ENCODE data around the gene ZNF273.

ZNF273 gene

GRCh38 chr7:64877714-64878610 is 25.1 kb upstream of the ZNF273 start:
- Histone ChIP-seq H2AFZ (ENCODE audit: low read depth, low read length) (peak overlapping the region; percentile 4; the same call in 1 of the 2 replicates), H3K79me2 (ENCODE audit: low read length) (no peaks in the 10 kb centered on the region), H3K9ac (ENCODE audit: low read length) (no peak overlapping the region), H3K27ac (ENCODE audit: low read length) (no peak overlapping the region), H3K27me3 (ENCODE audit: low read depth, low read length) (no peaks in the 10 kb centered on the region), H3K4me1 (ENCODE audit: low read length) (no peaks in the 10 kb centered on the region), H4K20me1 (ENCODE audit: insufficient read depth, low read length) (no peaks in the 10 kb centered on the region), H3K36me3 (replicated peaks; ENCODE audit: low read depth, low read length) (no peaks in the 10 kb centered on the region), H3K4me3 (ENCODE audit: low read length) (peak overlapping the region; percentile 49), H3K4me2 (ENCODE audit: low read length) (peak overlapping the region; percentile 49), H3K9me3 (ENCODE audit: insufficient read depth, low read length) (no peaks in the 10 kb centered on the region; the same call in 1 of the 2 replicates)
- TF ChIP-seq, protein P1, sequence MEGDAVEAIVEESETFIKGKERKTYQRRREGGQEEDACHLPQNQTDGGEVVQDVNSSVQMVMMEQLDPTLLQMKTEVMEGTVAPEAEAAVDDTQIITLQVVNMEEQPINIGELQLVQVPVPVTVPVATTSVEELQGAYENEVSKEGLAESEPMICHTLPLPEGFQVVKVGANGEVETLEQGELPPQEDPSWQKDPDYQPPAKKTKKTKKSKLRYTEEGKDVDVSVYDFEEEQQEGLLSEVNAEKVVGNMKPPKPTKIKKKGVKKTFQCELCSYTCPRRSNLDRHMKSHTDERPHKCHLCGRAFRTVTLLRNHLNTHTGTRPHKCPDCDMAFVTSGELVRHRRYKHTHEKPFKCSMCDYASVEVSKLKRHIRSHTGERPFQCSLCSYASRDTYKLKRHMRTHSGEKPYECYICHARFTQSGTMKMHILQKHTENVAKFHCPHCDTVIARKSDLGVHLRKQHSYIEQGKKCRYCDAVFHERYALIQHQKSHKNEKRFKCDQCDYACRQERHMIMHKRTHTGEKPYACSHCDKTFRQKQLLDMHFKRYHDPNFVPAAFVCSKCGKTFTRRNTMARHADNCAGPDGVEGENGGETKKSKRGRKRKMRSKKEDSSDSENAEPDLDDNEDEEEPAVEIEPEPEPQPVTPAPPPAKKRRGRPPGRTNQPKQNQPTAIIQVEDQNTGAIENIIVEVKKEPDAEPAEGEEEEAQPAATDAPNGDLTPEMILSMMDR (IDR thresholded peaks at IDR 0.05; ENCODE audit: low read depth, low read length), result no peak
- no peak for TF ChIP-seq EZH2phosphoT487 (IDR thresholded peaks at IDR 0.05; ENCODE audit: low read depth)

- Histone ChIP-seq H3K9me3 (ENCODE audit: insufficient read depth, low read length) (no peaks in the 10 kb centered on the region; the same call in 1 of the 2 replicates), H3K79me2 (ENCODE audit: low read length) (no peaks in the 10 kb centered on the region), H3K9ac (ENCODE audit: low read length) (no peak overlapping the region), H3K27ac (ENCODE audit: low read length) (no peak overlapping the region), H4K20me1 (ENCODE audit: insufficient read depth, low read length) (no peaks in the 10 kb centered on the region), H3K4me3 (ENCODE audit: low read length) (no peak overlapping the region), H3K36me3 (replicated peaks; ENCODE audit: low read depth, low read length) (no peaks in the 10 kb centered on the region), H2AFZ (ENCODE audit: low read depth, low read length) (no peak overlapping the region), H3K4me1 (ENCODE audit: low read length) (no peaks in the 10 kb centered on the region), H3K27me3 (ENCODE audit: low read depth, low read length) (no peaks in the 10 kb centered on the region), H3K4me2 (ENCODE audit: low read length) (no peak overlapping the region)
- no peak for TF ChIP-seq EZH2phosphoT487 (IDR thresholded peaks at IDR 0.05; ENCODE audit: low read depth)
- TF ChIP-seq, protein P1 (IDR thresholded peaks at IDR 0.05; ENCODE audit: low read depth, low read length), result no peak
Measured at GRCh38 chr7:64878684-64879083, 24.4 kb upstream of the ZNF273 start.

GRCh38 chr7:64879086-64879730 is 23.9 kb upstream of the ZNF273 start:
- TF ChIP-seq EZH2phosphoT487 (IDR thresholded peaks at IDR 0.05; ENCODE audit: low read depth), result no peak
- TF ChIP-seq, protein P1 (IDR thresholded peaks at IDR 0.05; ENCODE audit: low read depth, low read length), result no peak
- no peak overlapping the region for H3K9ac ChIP-seq (ENCODE audit: low read length)
- H3K4me3 ChIP-seq (ENCODE audit: low read length), result no peak overlapping the region
- no peak overlapping the region for H3K4me2 ChIP-seq (ENCODE audit: low read length)
- H2AFZ ChIP-seq (ENCODE audit: low read depth, low read length), result no peak overlapping the region
- no peaks in the 10 kb centered on the region; the same call in 1 of the 2 replicates for H3K9me3 ChIP-seq (ENCODE audit: insufficient read depth, low read length)
- H3K79me2 ChIP-seq (ENCODE audit: low read length), result no peaks in the 10 kb centered on the region
- no peaks in the 10 kb centered on the region for H3K36me3 ChIP-seq (replicated peaks; ENCODE audit: low read depth, low read length)
- H3K27ac ChIP-seq (ENCODE audit: low read length), result no peak overlapping the region
- H3K27me3 ChIP-seq (ENCODE audit: low read depth, low read length), result no peaks in the 10 kb centered on the region
- H3K4me1 ChIP-seq (ENCODE audit: low read length), result no peaks in the 10 kb centered on the region
- H4K20me1 ChIP-seq (ENCODE audit: insufficient read depth, low read length), result no peaks in the 10 kb centered on the region

DNA sequence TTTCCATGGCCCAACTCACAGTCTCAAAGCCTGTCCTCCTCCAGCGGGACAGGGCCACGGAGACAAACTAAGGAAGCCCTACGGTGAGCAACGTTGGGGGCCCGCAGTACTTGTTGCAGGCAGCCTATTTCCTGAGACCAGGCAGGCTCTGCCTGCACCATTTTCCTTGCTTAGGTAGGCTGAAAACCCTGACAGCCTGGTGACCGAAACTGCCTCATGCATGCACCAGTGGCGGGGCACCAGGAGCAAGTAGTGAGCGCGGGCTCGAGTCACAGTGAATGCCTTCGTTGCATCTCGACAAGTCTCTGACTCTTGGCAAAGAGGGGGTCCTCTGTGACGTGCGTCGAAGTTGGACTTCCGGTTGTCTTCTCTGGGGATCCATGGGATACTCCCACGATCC is 23.3 kb upstream of the ZNF273 start:
- Histone ChIP-seq H4K20me1 (ENCODE audit: insufficient read depth, low read length) (no peaks in the 10 kb centered on the region), H3K4me1 (ENCODE audit: low read length) (no peaks in the 10 kb centered on the region), H3K27me3 (ENCODE audit: low read depth, low read length) (no peaks in the 10 kb centered on the region), H3K9ac (ENCODE audit: low read length) (no peak overlapping the region), H3K79me2 (ENCODE audit: low read length) (no peaks in the 10 kb centered on the region), H3K9me3 (ENCODE audit: insufficient read depth, low read length) (no peaks in the 10 kb centered on the region; the same call in 1 of the 2 replicates), H3K4me3 (ENCODE audit: low read length) (no peak overlapping the region), H3K36me3 (replicated peaks; ENCODE audit: low read depth, low read length) (no peaks in the 10 kb centered on the region), H2AFZ (ENCODE audit: low read depth, low read length) (no peak overlapping the region), H3K4me2 (ENCODE audit: low read length) (no peak overlapping the region), H3K27ac (ENCODE audit: low read length) (no peak overlapping the region)
- TF ChIP-seq, protein P1 (IDR thresholded peaks at IDR 0.05; ENCODE audit: low read depth, low read length), result no peak
- no peak for TF ChIP-seq EZH2phosphoT487 (IDR thresholded peaks at IDR 0.05; ENCODE audit: low read depth)
